GM18868 (cell line): ENCODE results near the gene EDC4.

Source experiments
- ATAC-seq: cut with Tn5 transposase; IDR thresholded peaks from one replicate; pipeline ENCODE4 v1.9.1; 2021; ENCODE audit warnings: mild to moderate bottlenecking, moderate library complexity; ENCODE audit not compliant: unreplicated experiment

The EDC4 gene

DNA sequence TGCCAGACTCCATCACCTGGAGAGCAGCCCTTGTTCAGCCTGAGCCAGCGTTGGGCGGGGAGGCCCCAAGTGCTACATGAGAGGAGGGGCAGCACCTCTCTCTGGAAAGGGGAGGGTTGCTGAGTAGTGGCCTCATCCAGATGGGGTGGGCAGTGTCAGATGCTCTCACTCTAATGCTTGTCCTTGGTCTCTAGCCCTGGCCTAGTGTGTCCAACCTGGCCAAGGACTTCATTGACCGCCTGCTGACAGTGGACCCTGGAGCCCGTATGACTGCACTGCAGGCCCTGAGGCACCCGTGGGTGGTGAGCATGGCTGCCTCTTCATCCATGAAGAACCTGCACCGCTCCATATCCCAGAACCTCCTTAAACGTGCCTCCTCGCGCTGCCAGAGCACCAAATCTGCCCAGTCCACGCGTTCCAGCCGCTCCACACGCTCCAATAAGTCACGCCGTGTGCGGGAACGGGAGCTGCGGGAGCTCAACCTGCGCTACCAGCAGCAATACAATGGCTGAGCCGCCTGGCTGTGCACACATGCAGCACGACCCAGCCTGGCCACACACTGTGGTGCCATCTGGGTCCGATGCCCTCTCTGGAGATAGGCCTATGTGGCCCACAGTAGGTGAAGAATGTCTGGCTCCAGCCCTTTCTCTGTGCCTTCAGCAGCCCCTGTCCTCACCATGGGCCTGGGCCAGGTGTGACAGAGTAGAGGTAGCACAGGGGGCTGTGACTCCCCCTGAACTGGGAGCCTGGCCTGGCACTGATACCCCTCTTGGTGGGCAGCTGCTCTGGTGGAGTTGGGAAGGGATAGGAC is 54.5 kb downstream of the EDC4 start:
- ATAC-seq = no peak

GRCh38 chr16:67928147-67928546 is 55.3 kb downstream of the EDC4 start:
- no peak for ATAC-seq

DNA sequence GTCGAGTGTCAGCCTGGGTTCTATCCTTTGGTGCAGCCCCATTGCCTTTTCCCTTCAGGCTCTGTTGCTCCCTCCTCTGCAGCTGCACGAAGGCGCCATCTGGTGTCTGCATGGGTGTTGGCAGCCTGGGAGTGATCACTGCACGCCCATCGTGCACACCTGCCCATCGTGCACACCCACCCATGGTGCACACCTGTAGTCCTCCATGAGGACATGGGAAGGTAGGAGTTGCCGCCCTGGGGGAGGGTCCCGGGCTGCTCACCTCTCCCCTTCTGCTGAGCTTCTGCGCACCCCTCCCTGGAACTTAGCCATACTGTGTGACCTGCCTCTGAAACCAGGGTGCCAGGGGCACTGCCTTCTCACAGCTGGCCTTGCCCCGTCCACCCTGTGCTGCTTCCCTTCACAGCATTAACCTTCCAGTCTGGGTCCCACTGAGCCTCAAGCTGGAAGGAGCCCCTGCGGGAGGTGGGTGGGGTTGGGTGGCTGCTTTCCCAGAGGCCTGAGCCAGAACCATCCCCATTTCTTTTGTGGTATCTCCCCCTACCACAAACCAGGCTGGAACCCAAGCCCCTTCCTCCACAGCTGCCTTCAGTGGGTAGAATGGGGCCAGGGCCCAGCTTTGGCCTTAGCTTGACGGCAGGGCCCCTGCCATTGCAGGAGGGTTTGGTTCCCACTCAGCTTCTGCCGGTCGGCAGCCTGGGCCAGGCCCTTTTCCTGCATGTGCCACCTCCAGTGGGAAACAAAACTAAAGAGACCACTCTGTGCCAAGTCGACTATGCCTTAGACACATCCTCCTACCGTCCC is 55.9 kb downstream of the EDC4 start:
- no peak for ATAC-seq

DNA sequence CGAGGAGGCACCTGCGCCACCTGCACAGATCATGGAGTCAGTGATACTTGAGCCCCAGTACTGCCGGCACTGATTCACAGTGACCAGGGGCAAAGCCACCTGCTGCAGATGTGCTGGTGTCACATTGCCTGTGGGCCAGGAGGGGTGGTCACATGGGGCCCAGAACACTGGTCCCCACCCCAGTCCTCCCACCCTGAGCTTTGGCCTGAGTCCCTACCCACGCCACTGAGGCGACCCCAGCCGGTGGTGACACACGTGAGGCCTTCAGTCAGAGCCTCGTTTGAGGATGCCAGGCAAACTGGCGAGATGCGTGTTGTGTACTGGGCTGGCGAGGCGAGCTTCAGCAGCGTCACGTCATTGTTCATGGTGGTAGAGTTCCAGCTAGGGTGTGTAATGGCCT is 57.3 kb downstream of the EDC4 start:
- no peak for ATAC-seq

DNA sequence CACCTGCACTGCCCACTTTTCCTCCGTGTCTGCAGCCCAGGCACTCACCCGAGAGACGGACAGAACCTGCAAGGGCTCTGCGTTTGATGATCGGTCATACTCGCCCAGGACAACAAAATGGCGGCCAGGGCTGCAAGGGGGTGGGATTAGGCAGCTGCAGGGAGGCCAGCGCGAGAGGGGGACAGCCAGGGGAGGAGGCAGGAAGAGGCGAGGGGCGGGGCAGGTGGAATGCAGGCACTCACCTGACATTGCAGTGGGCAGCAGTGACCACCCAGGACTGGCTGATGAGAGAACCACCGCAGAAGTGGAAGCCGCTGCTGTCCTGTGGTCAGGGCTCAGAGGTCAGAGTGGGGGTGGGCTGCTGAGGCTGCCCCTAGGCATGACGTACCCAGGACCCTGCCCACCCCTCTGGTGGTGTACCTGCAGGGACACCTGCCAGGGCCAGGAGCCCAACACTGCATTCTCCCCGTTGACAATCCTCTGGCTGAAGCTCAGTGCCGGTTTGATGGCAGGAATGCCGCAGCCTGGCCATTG is 57.9 kb downstream of the EDC4 start:
- ATAC-seq = no peak
